Osteoblast (primary cell): ENCODE results near the gene LRRC59. TPM values are rescaled to one million over a fixed set of nuclear protein-coding genes. Genes with fewer than 3 reads are reported as not detected.
A peak's percentile ranks its signal among the peaks of the same experiment; 100 is the strongest.

Experiments
- DNase-seq: peaks from one replicate; pipeline ENCODE4 v3.0.0; 2011; ENCODE audit warnings: low spot score, mixed read lengths; ENCODE audit not compliant: insufficient read length; ENCODE audit errors: missing footprints
- H2AFZ ChIP-seq: 2 replicates; pipeline ENCODE4 v1.6.0; 2011; ENCODE audit warnings: mild to moderate bottlenecking, low read length
- H3K27ac ChIP-seq: 2 replicates; pipeline ENCODE4 v1.5.1; 2011; ENCODE audit warnings: mild to moderate bottlenecking, low read depth, low read length, moderate library complexity
- H3K27me3 ChIP-seq: 2 replicates; pipeline ENCODE4 v1.6.0; 2012; ENCODE audit warnings: mild to moderate bottlenecking, control low read depth, inconsistent platforms, low read length, moderate library complexity; ENCODE audit not compliant: insufficient read depth
- H3K36me3 ChIP-seq: 2 replicates; pipeline ENCODE4 v1.5.1; 2011; ENCODE audit warnings: mild to moderate bottlenecking, low read length, control low read depth, moderate library complexity; ENCODE audit not compliant: insufficient read depth
- H3K4me1 ChIP-seq: 2 replicates; pipeline ENCODE4 v1.5.1; 2011; ENCODE audit warnings: mild to moderate bottlenecking, low read length, control low read depth, moderate library complexity; ENCODE audit not compliant: insufficient read depth
- H3K4me2 ChIP-seq: 2 replicates; pipeline ENCODE4 v1.6.0; 2011; ENCODE audit warnings: mild to moderate bottlenecking, low read length; ENCODE audit not compliant: insufficient read depth
- H3K4me3 ChIP-seq: fragments of 200-600 bp; sonication (generic); 3 replicates; pipeline ENCODE4 v1.5.1; 2012; ENCODE audit warnings: mild to moderate bottlenecking, low read length, inconsistent platforms; ENCODE audit not compliant: insufficient read depth
- H3K79me2 ChIP-seq: 2 replicates; pipeline ENCODE4 v1.6.0; 2012; ENCODE audit warnings: mild to moderate bottlenecking, low read length, control low read depth, inconsistent platforms; ENCODE audit not compliant: insufficient read depth
- H3K9me3 ChIP-seq: 2 replicates; pipeline ENCODE4 v1.5.1; 2011; ENCODE audit warnings: low read depth, low read length, control low read depth
- H4K20me1 ChIP-seq: 2 replicates; pipeline ENCODE4 v1.6.0; 2012; ENCODE audit warnings: mild to moderate bottlenecking, low read length, control low read depth; ENCODE audit not compliant: insufficient read depth
- CTCF ChIP-seq: IDR thresholded peaks from 2 replicates; pipeline ENCODE4 v1.5.1; 2011; ENCODE audit warnings: mild to moderate bottlenecking, low read depth, low read length, moderate library complexity; ENCODE audit errors: extremely low read depth
- total RNA-seq: library from RNA; depleted of rRNA; stranded (reverse); fragments of >200 nt; gene quantifications from 2 replicates; pipeline ENCODE4 v1.2.3, GENCODE V29; 2012

LRRC59 gene
- total RNA-seq, 1 donor = 121 TPM

DNA sequence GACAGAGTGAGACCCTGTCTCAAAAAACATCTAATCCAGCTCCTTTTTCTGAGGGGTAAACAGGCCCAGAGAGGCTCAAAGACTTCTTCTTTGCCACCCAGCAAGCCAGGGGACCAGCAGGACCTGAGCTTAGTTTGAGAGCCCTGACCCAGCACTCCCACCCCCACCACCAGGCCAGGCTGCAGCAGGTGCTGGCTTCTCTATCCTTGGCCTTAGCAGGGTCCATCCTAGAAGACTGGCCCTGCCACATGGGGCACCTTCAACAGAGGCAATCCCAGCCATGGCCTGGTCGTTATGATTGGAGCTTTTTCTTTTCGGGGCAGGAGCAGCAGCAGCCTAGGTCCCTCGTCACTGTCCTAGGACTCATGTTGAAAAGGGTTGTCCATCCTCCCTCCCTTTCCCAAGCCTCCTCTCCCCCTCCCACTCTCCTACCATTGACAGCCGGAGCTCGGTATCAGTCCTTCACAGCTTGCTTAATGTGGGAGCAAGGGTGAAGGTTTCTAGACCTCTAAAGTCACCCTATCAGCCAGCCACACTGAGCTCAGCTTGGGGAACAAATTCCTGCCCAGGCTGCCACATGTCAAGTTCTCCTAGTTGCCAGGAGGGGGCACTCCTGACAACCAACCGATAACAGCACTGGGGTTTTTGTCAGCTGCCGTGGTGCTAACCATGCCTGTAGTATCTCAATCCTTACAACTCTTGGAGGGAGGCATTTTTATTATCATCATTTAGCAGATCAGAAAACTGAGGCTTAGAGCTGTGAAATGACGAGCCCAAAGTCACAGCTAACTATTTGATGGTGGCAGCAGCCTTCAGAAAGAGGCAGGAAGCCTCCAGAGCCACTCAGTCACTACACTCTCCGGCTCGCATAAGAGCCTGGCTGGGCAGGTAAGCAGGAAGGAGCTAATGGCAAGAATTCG, 35.5 kb downstream of the LRRC59 start:
- peaks cover 25% of the 10 kb centered on the region for H4K20me1 ChIP-seq
- H3K4me3 ChIP-seq = no peak overlapping the region
- no peak overlapping the region for H3K27ac ChIP-seq
- H3K4me2 ChIP-seq = peak overlapping the region; percentile 50
- peaks cover 13% of the 10 kb centered on the region for H3K4me1 ChIP-seq
- H3K36me3 ChIP-seq = peaks cover 46% of the 10 kb centered on the region
- peak; percentile 97 for DNase-seq
- TF ChIP-seq CTCF = peak; percentile 91
- H3K27me3 ChIP-seq = no peaks in the 10 kb centered on the region
- H2AFZ ChIP-seq = no peak overlapping the region
- no peaks in the 10 kb centered on the region for H3K79me2 ChIP-seq
- H3K9me3 ChIP-seq = no peaks in the 10 kb centered on the region

DNA sequence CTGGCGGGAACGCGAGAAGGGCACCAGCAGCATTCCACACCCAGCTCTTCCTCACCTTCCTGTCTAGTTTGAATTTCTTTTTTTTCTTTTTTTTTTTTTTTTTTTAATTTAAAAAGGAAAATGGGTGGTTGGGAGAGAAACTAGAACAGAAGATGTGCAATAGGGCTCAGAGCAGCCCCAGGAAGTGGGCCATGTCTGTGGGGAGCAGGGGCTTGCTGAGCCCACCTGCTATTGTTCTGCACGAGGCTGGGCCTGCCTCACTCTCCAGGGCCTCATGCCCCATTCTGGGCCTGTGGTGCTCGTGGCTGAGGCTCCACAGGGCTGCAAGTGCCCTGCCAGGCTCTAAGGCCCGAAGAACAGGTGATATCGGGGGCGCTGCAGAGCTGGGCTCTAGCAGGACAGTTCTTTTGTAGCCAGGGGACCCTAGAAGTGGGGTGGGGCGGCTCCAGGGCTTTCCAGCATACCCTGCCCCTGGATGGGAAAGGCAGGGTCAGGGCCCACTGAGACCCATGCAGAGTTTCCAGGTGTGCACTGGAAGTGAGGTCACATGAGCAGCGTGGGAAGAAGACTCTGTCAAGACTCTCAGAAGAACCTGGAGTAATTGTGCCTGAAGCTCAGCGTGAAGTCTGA, 36.7 kb downstream of the LRRC59 start:
- H3K36me3 ChIP-seq = peaks cover 54% of the 10 kb centered on the region
- DNase-seq = peak; percentile 41
- H3K4me3 ChIP-seq = no peak overlapping the region
- peaks cover 28% of the 10 kb centered on the region for H4K20me1 ChIP-seq
- H3K4me1 ChIP-seq = peaks cover 13% of the 10 kb centered on the region
- H3K79me2 ChIP-seq = no peaks in the 10 kb centered on the region
- no peak overlapping the region for H2AFZ ChIP-seq
- H3K27me3 ChIP-seq = no peaks in the 10 kb centered on the region
- H3K9me3 ChIP-seq = no peaks in the 10 kb centered on the region
- TF ChIP-seq CTCF = no peak
- no peak overlapping the region for H3K27ac ChIP-seq
- H3K4me2 ChIP-seq = no peak overlapping the region

DNA sequence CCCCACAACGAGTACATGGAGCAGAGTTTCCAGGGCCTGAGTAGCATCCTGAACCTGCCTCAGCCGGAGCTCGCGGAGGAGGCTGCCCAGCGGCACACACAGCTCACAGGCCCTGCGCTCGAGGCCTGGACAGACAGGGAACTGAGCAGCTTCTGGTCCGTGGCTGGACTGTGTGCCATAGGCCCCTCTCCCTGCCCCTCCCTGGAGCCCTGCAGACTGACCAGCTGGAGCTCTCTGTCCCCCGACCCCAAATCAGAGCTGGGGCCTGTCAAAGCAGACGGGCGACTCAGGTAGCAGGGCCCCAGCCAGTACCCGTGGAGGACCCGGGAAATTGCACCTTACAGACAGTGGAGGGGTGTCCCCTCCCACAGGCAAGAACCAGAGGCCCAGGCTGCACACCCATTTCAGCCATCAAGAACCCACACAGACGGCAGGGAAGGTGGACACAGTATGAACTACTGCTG, 37.3 kb downstream of the LRRC59 start:
- Histone ChIP-seq H4K20me1 (peaks cover 24% of the 10 kb centered on the region), H3K4me2 (no peak overlapping the region), H2AFZ (no peak overlapping the region), H3K9me3 (no peaks in the 10 kb centered on the region), H3K27me3 (no peaks in the 10 kb centered on the region), H3K79me2 (no peaks in the 10 kb centered on the region), H3K36me3 (peaks cover 58% of the 10 kb centered on the region), H3K4me3 (no peak overlapping the region), H3K4me1 (peaks cover 13% of the 10 kb centered on the region), H3K27ac (no peak overlapping the region)
- peak; percentile 75 for DNase-seq
- no peak for TF ChIP-seq CTCF
